NCI-H2227 (cell line): ENCODE results near the gene LCE1E.

Experiments used
- DNase-seq: peaks from one replicate; lab custom pipeline; 2025; ENCODE audit not compliant: unreplicated experiment; lab: John Stamatoyannopoulos, UW

LCE1E gene

DNA sequence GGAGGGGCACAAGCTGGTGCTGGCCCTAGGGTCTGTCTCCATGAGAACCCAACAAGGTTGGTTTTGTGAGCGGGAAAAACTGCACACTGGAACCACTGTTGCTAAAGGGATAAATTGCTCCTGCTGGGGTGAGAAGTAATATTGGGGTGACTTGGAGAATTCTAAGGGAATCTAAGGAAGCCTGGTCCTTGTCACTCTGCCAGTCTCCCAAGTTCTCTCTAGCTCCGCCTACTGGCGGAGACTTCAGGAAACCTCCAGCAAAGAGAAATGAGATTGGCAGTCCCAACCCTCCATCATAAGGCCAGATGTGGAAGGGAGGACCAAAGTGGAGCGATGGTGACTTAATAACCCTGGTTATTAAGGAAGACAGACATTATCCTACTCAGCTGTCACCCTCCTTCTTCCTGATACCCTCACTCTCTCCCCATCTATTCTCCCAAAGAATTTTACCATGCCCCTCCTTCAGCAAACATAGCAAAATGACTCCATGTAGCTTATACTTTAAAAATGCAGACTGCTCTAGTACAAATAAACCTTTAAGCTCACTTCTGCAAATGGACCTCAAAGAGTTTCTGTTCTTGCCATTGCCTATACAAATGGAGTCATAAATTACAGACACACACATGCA lies 8.4 kb upstream of the LCE1E start:
- no peak for DNase-seq

DNA sequence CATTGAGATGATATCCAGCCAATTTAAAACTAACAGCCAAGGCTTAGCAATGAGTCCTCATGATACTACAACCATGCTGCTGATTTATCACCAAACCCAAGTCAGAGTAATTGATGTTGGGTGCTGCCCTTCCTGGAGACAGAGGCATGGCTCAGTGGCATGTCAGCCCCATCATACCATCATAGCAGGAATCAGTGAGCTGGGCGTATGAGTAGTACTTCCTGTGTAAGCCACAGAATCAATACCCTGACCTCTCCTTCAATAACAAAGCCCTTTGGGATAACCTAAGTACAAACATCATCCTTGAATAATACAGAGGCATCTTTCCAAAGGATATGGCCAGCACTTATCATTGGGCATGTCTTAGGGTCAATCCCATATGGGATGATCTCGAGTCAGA lies 3.0 kb upstream of the LCE1E start:
- DNase-seq: no peak

DNA sequence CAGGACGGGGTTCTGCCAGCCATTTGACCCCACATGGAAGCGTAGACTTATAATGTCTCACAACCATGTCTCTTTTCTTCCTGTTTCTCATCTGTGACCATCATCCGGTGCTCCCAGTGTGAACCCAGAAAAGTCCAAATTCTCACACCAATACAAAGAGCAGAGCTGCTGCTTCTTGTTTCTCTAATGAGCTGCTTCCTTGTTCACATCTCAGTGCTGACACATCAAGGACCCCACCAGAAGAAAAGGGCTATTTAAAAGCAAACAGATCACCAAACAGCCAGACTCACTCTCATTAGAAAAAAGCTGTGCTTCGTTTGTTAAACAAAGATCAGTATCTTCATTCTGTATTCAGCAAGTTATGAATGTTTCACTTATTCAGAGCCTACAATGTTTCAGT lies 9.6 kb downstream of the LCE1E start:
- no peak for DNase-seq

DNA sequence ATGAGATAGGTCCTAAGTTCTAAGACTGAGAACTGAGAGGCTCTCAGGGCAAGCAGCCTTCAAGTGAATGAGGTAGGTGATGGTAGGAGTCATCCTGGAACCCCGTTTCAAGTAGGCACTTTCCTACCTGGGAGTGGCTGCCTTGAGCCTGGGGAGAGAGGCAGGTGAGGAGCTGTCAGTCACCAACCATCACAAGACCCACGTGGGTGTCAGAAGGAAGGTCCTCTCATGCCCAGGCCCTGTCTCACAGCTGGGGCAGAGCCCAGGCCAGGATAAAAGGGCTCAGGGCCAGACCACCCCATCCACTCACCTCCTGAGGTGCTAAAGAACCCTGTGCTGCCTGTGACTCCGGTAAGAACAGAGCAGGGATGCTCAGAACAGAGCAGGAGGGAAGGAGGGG lies 10.4 kb downstream of the LCE1E start, which contains the start of gene LCE1D:
Gene LCE1D (plus strand): TSS at position 301 of the 400 bp plus-strand sequence. CDS start 1,074 bp downstream, outside the sequence.
- DNase-seq: no peak

DNA sequence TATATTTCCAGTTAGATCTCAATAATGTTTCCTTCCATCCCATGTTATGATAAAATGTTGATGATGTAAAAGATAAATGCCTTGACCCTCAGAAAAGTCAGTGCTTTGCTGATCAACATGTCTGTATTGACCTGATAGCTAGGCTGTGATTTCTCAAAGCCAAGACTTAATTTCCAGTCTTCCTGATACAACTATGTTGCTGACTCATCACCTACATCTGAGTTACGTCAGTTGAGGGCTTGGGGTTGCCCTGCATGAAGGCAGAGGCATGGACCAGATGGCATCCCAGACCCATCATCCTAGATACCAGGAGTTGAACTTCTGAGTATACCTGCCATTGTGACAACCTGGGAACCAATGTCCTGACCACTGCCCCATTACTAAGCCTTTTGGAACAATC lies 15.3 kb downstream of the LCE1E start:
- no peak for DNase-seq

DNA sequence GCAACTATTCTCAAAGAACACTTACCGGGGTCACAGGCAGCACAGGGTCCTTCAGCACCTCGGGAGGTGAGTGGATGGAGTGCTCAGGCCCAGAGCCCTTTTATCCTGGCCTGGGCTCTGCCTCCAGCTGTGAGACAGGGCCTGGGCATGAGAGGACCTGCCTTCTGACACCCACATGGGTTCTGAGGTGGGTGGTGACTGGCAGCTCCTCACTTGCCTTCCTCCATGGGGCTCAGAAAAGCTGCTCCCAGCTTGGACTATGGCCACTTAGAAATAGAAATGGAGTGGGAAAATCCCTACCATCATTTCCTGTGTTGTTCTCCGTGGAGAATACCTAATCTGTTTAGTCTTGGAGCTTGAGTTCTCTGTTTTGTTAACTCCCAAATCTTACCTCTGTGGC lies 20.5 kb downstream of the LCE1E start, which contains the start of gene LCE1C:
Gene LCE1C (minus strand): TSS at position 76 of the 400 bp plus-strand sequence. CDS start 1,173 bp downstream, outside the sequence.
- no peak for DNase-seq

DNA sequence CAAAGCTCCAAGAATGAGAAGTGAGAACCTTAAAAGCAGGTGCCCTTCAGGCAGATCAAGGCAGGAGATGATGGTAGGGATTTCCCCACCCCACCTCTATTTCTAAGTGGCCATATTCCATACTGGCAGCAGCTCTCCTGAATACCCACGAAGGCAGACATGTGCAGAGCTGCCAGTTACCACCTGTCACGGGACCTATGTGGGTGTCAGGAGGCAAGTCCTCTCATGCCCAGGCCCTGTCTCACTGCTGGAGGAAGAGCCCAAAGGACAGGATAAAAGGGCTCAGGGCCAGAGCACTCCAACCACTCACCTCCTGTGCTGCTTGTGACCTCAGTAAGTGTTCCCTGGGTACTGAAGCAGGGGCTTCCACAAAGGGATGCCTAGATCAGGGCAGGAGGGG lies 25.0 kb downstream of the LCE1E start:
- DNase-seq: no peak

DNA sequence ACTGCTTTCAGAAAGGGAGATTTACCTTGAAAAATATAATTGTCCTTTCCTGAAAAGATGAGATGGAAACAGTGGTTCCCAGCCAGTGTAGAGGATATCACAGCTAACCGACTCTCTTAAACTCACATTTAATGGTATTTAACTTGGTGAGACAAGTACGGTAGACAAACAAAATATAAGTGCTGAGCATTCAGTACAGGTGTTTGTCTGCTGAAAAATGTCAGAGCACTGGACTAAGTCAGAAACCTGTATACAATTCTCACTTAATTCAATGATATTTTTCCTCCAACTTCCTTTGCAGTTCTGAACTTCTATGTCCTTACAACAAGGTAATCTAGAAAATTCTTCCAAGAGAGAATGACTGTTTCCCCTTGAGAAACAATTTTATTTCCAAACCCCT lies 25.6 kb downstream of the LCE1E start, which contains the start of gene LCE1B:
Gene LCE1B (plus strand): TSS at position 301 of the 400 bp plus-strand sequence. CDS start 476 bp downstream, outside the sequence.
- DNase-seq: no peak

DNA sequence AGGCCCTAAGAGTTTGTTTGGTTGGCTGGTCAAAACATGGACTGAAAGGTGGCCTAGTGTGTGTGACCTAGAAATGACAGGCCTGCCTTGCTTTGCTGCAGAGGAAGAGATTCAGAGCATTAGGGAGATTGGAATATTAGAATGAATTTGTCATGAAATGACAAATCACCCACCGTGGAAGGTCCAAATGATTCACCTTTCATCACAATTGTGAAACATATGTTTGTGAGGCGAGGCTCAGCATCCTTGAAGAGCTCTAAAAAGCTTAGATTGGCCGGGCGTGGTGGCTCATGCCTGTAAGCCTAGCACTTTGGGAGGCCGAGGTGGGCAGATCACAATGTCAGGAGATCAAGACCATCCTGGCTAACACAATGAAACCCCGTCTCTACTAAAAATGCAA lies 31.3 kb downstream of the LCE1E start:
- no peak for DNase-seq

DNA sequence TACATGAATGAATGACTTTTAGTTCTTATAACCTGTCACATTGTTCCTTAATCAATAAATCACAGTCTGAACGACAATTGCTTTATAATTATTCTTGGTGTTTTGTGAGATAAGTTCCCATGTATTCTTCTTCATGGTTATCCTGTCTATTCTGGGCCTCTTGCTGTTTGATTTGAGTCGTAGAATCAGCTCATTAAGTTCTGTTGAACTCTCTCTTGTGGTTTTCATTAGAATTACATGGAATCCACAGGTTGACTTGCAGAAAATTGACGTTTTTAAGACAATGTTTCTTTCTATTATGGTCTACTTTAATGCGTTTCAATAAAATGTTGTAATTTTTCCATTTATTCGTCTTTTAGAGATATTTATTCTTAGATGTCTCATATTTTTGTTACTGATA lies 37.2 kb downstream of the LCE1E start:
- no peak for DNase-seq

DNA sequence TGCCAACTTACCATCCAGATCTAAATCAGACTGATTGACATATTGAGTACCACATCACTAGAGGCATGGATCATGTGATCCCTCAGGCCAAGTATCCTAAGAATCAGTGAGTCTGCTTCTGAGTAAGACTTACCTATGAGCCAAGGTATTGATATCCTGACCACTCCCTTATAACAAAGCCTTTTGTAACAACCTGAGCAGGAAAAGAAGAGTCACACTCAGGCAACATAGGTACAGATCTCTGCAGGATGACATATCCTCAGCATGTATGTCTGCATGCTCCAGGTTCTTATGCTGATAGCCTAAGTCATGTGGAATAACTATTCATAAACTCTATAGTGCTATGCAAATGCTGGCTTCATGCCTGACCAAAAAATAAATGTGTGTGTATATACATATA lies 38.9 kb downstream of the LCE1E start:
- DNase-seq: no peak

DNA sequence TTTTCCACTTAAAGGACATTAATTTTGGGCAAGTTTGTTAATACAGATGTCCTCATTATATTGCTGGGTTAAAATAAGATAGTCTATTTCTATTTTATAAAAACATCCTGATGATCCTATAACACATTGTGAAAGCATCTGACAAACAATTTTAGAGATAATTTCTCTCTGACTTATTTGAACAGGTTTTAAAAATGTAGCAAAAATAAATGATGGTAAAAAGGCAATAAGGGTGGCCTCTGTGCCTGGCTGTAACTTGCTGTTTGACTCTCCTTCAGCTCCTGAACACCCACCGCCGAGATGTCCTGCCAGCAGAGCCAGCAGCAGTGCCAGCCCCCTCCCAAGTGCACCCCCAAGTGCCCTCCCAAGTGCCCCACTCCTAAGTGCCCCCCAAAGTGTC lies 41.1 kb downstream of the LCE1E start, which contains the start of gene LCE1A:
Gene LCE1A (plus strand): TSS at position 301 of the 400 bp plus-strand sequence. CDS start 0 bp downstream, at position 301.
- DNase-seq: no peak

DNA sequence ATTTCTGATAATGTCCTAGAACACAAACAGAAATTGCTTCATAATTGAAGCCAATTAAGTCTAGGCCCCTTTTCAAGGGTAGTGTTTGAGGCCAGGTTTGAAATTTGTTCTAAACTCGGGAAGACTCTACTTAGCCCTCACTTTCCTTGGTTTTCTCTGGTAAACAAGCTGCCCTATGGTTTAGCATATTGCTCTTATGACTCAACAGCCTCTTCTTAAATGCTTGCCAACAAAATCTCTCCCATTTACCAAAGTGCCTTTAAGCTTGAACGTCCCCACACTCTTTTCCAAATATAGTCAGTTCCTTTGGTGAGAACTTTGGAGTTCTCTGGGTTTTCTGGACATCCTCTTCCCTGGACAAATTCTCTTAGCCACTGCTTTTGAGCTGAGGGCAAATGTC lies 50.8 kb downstream of the LCE1E start:
- DNase-seq: no peak
